Spleen (tissue), 11 donors: ENCODE data around the gene ANXA11. TPM values are rescaled to one million over a fixed set of nuclear protein-coding genes. Genes with fewer than 3 reads are reported as not detected.

Experiments
- DNase-seq: peaks from one replicate; pipeline ENCODE4 v3.0.0-alpha.2; 2020
- H3K27ac ChIP-seq, 8 donors: fragments of 200-600 bp; sonication (generic) in 7 of 8; 1 replicate in 4 of 8; 2 replicates in 4 of 8; pipeline versions ENCODE4 v1.5.0 to v1.8.0; 2016 to 2021; ENCODE audit warnings: inconsistent platforms in 4 of 8, mild to moderate bottlenecking in 4 of 8, moderate library complexity in 1 of 8
- H3K27me3 ChIP-seq, 7 donors: fragments of 200-600 bp; sonication (generic) in 6 of 7; replicated peaks in 1 of 7; 1 replicate in 4 of 7; 2 replicates in 3 of 7; pipeline versions ENCODE4 v1.5.0 to v1.8.0; 2016 to 2021; ENCODE audit warnings: inconsistent platforms in 3 of 7, mild to moderate bottlenecking in 1 of 7
- H3K36me3 ChIP-seq, 6 donors: fragments of 200-600 bp; sonication (generic) in 5 of 6; 1 replicate in 4 of 6; 2 replicates in 2 of 6; pipeline versions ENCODE4 v1.5.0 to v1.8.0; 2016 to 2021; ENCODE audit warnings: inconsistent platforms in 2 of 6
- H3K4me1 ChIP-seq, 6 donors: fragments of 200-600 bp; sonication (generic) in 5 of 6; 1 replicate in 3 of 6; 2 replicates in 3 of 6; pipeline versions ENCODE4 v1.5.0 to v1.8.0; 2016 to 2021; ENCODE audit warnings: inconsistent platforms in 3 of 6
- H3K4me3 ChIP-seq, 8 donors: fragments of 200-600 bp; sonication (generic) in 7 of 8; 1 replicate in 4 of 8; 2 replicates in 4 of 8; pipeline versions ENCODE4 v1.5.0 to v1.8.0; 2016 to 2021; ENCODE audit warnings: inconsistent platforms in 4 of 8, mild to moderate bottlenecking in 4 of 8, moderate library complexity in 2 of 8
- H3K9me3 ChIP-seq, 8 donors: fragments of 200-600 bp; sonication (generic) in 7 of 8; 1 replicate in 4 of 8; 2 replicates in 4 of 8; pipeline versions ENCODE4 v1.5.0 to v1.8.0; 2016 to 2021; ENCODE audit warnings: inconsistent platforms in 4 of 8
- CTCF ChIP-seq, 11 experiments: fragments of 200-600 bp in 7 of 11; fragments of 450-650 bp in 4 of 11; sonication (generic) in 4 of 11; IDR thresholded peaks in 8 of 11; conservative IDR thresholded peaks in 3 of 11; 1 replicate in 7 of 11; 2 replicates in 4 of 11; pipeline versions ENCODE4 v1.4.0 to v1.8.0; 2016 to 2021; ENCODE audit warnings: antibody characterized with exemption in 11 of 11, inconsistent platforms in 4 of 11, mild to moderate bottlenecking in 1 of 11
- POLR2A ChIP-seq, 3 donors: fragments of 450-650 bp; IDR thresholded peaks; one replicate each; pipeline ENCODE4 v1.5.1; 2017; ENCODE audit warnings: antibody characterized with exemption in 3 of 3, mild to moderate bottlenecking in 1 of 3
- POLR2AphosphoS5 ChIP-seq, 3 donors: sonication (generic); formaldehyde crosslinking; IDR thresholded peaks; one replicate each; pipeline ENCODE4 v1.5.1; 2017; ENCODE audit warnings: antibody characterized with exemption in 3 of 3
- WGBS, 5 donors: extraction: QIAGEN DNeasy Blood & Tissue Kit in 3 of 5; methylation state at CpG; one replicate each; pipeline versions ENCODE4 v1.1.5 to v1.1.7; 2013 to 2018; 5-methylcytosine and 5-hydroxymethylcytosine counted together
- intact Hi-C: fragments of 100-400 bp; cut with DNase I; formaldehyde crosslinking; loops from one replicate; pipeline ENCODE4 v1.15.0; 2023; ENCODE audit warnings: low total_unique reads
- polyA plus RNA-seq, 3 donors: library from polyadenylated mRNA; stranded (reverse); fragments of 200-250 nt; gene quantifications; one replicate each; pipeline ENCODE4 v1.2.1, GENCODE V29; 2013
- total RNA-seq, 7 donors: library from RNA; depleted of rRNA in 3 of 7; stranded (reverse); fragments of >200 nt in 3 of 7; fragmentation: NEBNext Ultra II Directional in 4 of 7; extraction: Animal tissue kit (Norgen Biotek cat#: 25700) in 4 of 7; gene quantifications; one replicate each; pipeline versions ENCODE4 v1.1.0 to v1.2.1, GENCODE V29; 2016 to 2021
- donor health status: healthy with polysubstance abuse.
- donor health status: DM: no; HTN: no; CAD: no; lungs with moderate emphysema.
- donor health status: DM: no; HTN: no; CAD: no.
- donor health status: Bipolar disorder and iron deficiency.
- donor health status: healthy.
- donor health status: DM: no; HTN: no; CAD: no.
- donor health status: DM: yes; HTN: yes; CAD: no.

The ANXA11 gene
- total and polyA plus RNA-seq, 10 donors = 89.9 to 201 (median 132) TPM

GRCh38 chr10:80176526-80176925, 28.8 kb downstream of the ANXA11 start:
- H3K27me3 ChIP-seq = no peaks in the 10 kb centered on the region
- DNase-seq = no peak
- intact Hi-C loops = no loop called here
- H3K4me3 ChIP-seq = no peak overlapping the region
- H3K36me3 ChIP-seq = peaks cover 0 to 81% (median 20%) of the 10 kb centered on the region in 6 donors
- H3K4me1 ChIP-seq = peaks cover 0 to 79% (median 22%) of the 10 kb centered on the region in 6 donors
- H3K9me3 ChIP-seq = no peaks in the 10 kb centered on the region
- TF ChIP-seq POLR2A (IDR thresholded peaks at IDR 0.05) (no peak), CTCF (IDR thresholded peaks at IDR 0.05 in 8 of 11, conservative IDR thresholded peaks at IDR 0.05 in 3 of 11) (no peak), POLR2AphosphoS5 (IDR thresholded peaks at IDR 0.05) (no peak)
- no peak overlapping the region for H3K27ac ChIP-seq
- 88 to 94% (median 92%) methylated on average over 6 of the region's 6 CpGs for WGBS, 5 donors

- no peaks in the 10 kb centered on the region for H3K27me3 ChIP-seq
- DNase-seq = no peak
- no peaks in the 10 kb centered on the region for H3K9me3 ChIP-seq
- TF ChIP-seq CTCF (IDR thresholded peaks at IDR 0.05 in 8 of 11, conservative IDR thresholded peaks at IDR 0.05 in 3 of 11) = no peak
- no peak for TF ChIP-seq POLR2AphosphoS5 (IDR thresholded peaks at IDR 0.05)
- no peak for TF ChIP-seq POLR2A (IDR thresholded peaks at IDR 0.05)
- 88 to 97% (median 92%) methylated on average over 15 of the region's 15 CpGs for WGBS, 5 donors
- H3K27ac ChIP-seq = no peak overlapping the region
- intact Hi-C loops = no loop called here
- peaks cover 0 to 83% (median 28%) of the 10 kb centered on the region in 6 donors for H3K36me3 ChIP-seq
- H3K4me3 ChIP-seq = no peak overlapping the region
- peaks cover 0 to 62% (median 22%) of the 10 kb centered on the region in 6 donors for H3K4me1 ChIP-seq
Observed at GRCh38 chr10:80174641-80175395, 30.5 kb downstream of the ANXA11 start.

GRCh38 chr10:80173466-80173865, 31.9 kb downstream of the ANXA11 start:
- no peak overlapping the region for H3K4me3 ChIP-seq
- no peaks in the 10 kb centered on the region for H3K27me3 ChIP-seq
- H3K4me1 ChIP-seq = peaks cover 0 to 48% (median 19%) of the 10 kb centered on the region in 6 donors
- H3K27ac ChIP-seq = peak overlapping the region in 1 of 8 donors; percentile 11
- no peak for TF ChIP-seq POLR2AphosphoS5 (IDR thresholded peaks at IDR 0.05)
- TF ChIP-seq POLR2A (IDR thresholded peaks at IDR 0.05) = no peak
- no peak for TF ChIP-seq CTCF (IDR thresholded peaks at IDR 0.05 in 8 of 11, conservative IDR thresholded peaks at IDR 0.05 in 3 of 11)
- peaks cover 0 to 83% (median 37%) of the 10 kb centered on the region in 6 donors for H3K36me3 ChIP-seq
- no peaks in the 10 kb centered on the region for H3K9me3 ChIP-seq
- intact Hi-C loops = no loop called here
- 58 to 86% (median 62%) methylated on average over 6 of the region's 6 CpGs for WGBS, 5 donors
- peak; percentile 50 for DNase-seq

GRCh38 chr10:80172896-80173295, 32.4 kb downstream of the ANXA11 start:
- 80 to 95% (median 90%) methylated on average over 4 to 5 of the region's 5 CpGs for WGBS, 5 donors
- H3K27ac ChIP-seq = peak overlapping the region in 1 of 8 donors; percentile 11
- peaks cover 0 to 43% (median 16%) of the 10 kb centered on the region in 6 donors for H3K4me1 ChIP-seq
- TF ChIP-seq CTCF (IDR thresholded peaks at IDR 0.05 in 8 of 11, conservative IDR thresholded peaks at IDR 0.05 in 3 of 11) (no peak), POLR2A (IDR thresholded peaks at IDR 0.05) (no peak), POLR2AphosphoS5 (IDR thresholded peaks at IDR 0.05) (peak in 1 of 3 donors; percentile 42)
- H3K27me3 ChIP-seq = no peaks in the 10 kb centered on the region
- DNase-seq = peak; percentile 68
- H3K4me3 ChIP-seq = no peak overlapping the region
- H3K9me3 ChIP-seq = no peaks in the 10 kb centered on the region
- peaks cover 0 to 83% (median 41%) of the 10 kb centered on the region in 6 donors for H3K36me3 ChIP-seq
- intact Hi-C loops = no loop called here
